GM23338 (cell line): ENCODE data around the gene RAMP3.

Experiments used
- CREB1 ChIP-seq: fragments of 250-450 bp; sonication (Bioruptor Pico); IDR thresholded peaks from 2 replicates; pipeline ENCODE4 v1.5.0; 2020; ENCODE audit warnings: low read depth, mild to moderate bottlenecking, moderate library complexity
- CTCF ChIP-seq, 2 experiments: fragments of 200-600 bp in 1 of 2; sonication (generic) in 1 of 2; conservative IDR thresholded peaks; 2 replicates each; pipeline versions ENCODE4 v1.5.1 to v1.6.1; 2016 to 2017; ENCODE audit warnings: antibody characterized with exemption in 2 of 2, low read depth in 2 of 2, mild to moderate bottlenecking in 2 of 2, moderate library complexity in 1 of 2
- EZH2 ChIP-seq: fragments of 200-600 bp; sonication (generic); IDR thresholded peaks from one replicate; pipeline ENCODE4 v1.8.0; 2017; ENCODE audit warnings: antibody characterized with exemption, mild to moderate bottlenecking, low read depth; ENCODE audit not compliant: unreplicated experiment
- EZH2phosphoT487 ChIP-seq: fragments of 200-600 bp; sonication (generic); IDR thresholded peaks from one replicate; pipeline ENCODE4 v1.8.1; 2018; ENCODE audit warnings: antibody characterized with exemption; ENCODE audit not compliant: unreplicated experiment
- JUNB ChIP-seq: IDR thresholded peaks from one replicate; pipeline ENCODE4 v1.6.1; 2016; ENCODE audit warnings: antibody characterized with exemption; ENCODE audit not compliant: unreplicated experiment
- NANOG ChIP-seq: IDR thresholded peaks from 2 replicates; pipeline ENCODE4 v1.6.1; 2016; ENCODE audit warnings: antibody characterized with exemption, borderline replicate concordance
- POLR2AphosphoS5 ChIP-seq: IDR thresholded peaks from 2 replicates; pipeline ENCODE4 v1.6.1; 2016; ENCODE audit warnings: antibody characterized with exemption, low read depth
- REST ChIP-seq: IDR thresholded peaks from one replicate; pipeline ENCODE4 v1.6.1; 2018; ENCODE audit warnings: antibody characterized with exemption; ENCODE audit not compliant: unreplicated experiment
- ZNF114 ChIP-seq: fragments of 250-450 bp; sonication (Bioruptor Pico); IDR thresholded peaks from 2 replicates; pipeline ENCODE4 v1.5.0; 2020; ENCODE audit warnings: mild to moderate bottlenecking, moderate library complexity

DNA sequence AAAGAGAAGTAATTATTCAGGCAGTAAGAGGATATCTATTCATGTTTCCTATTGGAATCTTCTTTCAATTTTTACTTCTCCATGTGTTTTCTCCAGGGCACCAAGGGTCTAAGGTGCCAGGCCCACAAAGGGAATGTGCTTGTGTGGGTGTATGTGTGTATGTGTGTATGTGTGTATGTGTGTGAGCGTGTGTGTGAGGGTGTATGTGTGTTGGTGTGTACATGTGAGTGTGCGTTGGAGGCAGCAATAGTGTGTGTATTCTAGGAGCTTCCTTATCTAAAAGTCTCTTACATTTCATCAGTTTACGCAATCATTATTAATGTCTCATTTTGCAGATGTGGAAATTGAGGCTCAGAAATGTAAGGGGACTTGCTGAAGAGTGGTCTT, 28.3 kb downstream of the RAMP3 start:
- TF ChIP-seq CTCF (conservative IDR thresholded peaks at IDR 0.05; ENCODE audit: low read depth in 2 of 2) (no peak), EZH2 (no peak), POLR2AphosphoS5 (no peak), EZH2phosphoT487 (no peak), REST (no peak), CREB1 (CRISPR knock-in tag) (no peak), JUNB (no peak), ZNF114 (CRISPR knock-in tag) (no peak), NANOG (no peak)
